ENCODE data around the gene IL16. TPM values are rescaled to one million over a fixed set of nuclear protein-coding genes. Genes with fewer than 3 reads are reported as not detected.
A peak's percentile ranks its signal among the peaks of the same experiment; 100 is the strongest.

The IL16 gene
- total RNA-seq, 2 donors from 2014 or later = 32.3 to 84.1 TPM

- H3K4me1 Mint-ChIP-seq (ENCODE audit: low read depth in 2 of 2) = peaks cover 12% of the 10 kb centered on the region in 2 donors
- H3K27me3 Mint-ChIP-seq = no peaks in the 10 kb centered on the region
- DNase-seq (ENCODE audit: low spot score) (no peak), ATAC-seq (no peak)
- peaks cover 10% of the 10 kb centered on the region for H3K36me3 Mint-ChIP-seq
- H3K4me3 Mint-ChIP-seq = no peak overlapping the region
- no peak overlapping the region for H3K27ac Mint-ChIP-seq
- no peaks in the 10 kb centered on the region for H3K9me3 Mint-ChIP-seq
Observed at GRCh38 chr15:81273200-81273599, 76.5 kb downstream of the IL16 start.

- ATAC-seq = no peak
- Mint-ChIP-seq H3K4me1 (ENCODE audit: low read depth in 2 of 2) (peaks cover 12% of the 10 kb centered on the region in 2 donors), H3K36me3 (peaks cover 10% of the 10 kb centered on the region), H3K4me3 (no peak overlapping the region), H3K27ac (peak overlapping the region in 1 of 2 donors; percentile 18), H3K27me3 (no peaks in the 10 kb centered on the region), H3K9me3 (no peaks in the 10 kb centered on the region)
- DNase-seq (ENCODE audit: low spot score) = no peak
Observed at GRCh38 chr15:81273855-81274254, 77.2 kb downstream of the IL16 start.

GRCh38 chr15:81274255-81274654 lies 77.6 kb downstream of the IL16 start:
- no peaks in the 10 kb centered on the region for H3K9me3 Mint-ChIP-seq
- ATAC-seq (no peak), DNase-seq (ENCODE audit: low spot score) (no peak)
- H3K36me3 Mint-ChIP-seq = peaks cover 10% of the 10 kb centered on the region
- H3K4me1 Mint-ChIP-seq (ENCODE audit: low read depth in 2 of 2) = peaks cover 11 to 12% of the 10 kb centered on the region in 2 donors
- H3K27me3 Mint-ChIP-seq = no peaks in the 10 kb centered on the region
- peak overlapping the region in 1 of 2 donors; percentile 18 for H3K27ac Mint-ChIP-seq
- H3K4me3 Mint-ChIP-seq = no peak overlapping the region

- Mint-ChIP-seq H3K9me3 (no peaks in the 10 kb centered on the region), H3K36me3 (peaks cover 10% of the 10 kb centered on the region), H3K4me3 (no peak overlapping the region), H3K4me1 (ENCODE audit: low read depth in 2 of 2) (peaks cover 8 to 12% of the 10 kb centered on the region in 2 donors), H3K27me3 (no peaks in the 10 kb centered on the region), H3K27ac (peak overlapping the region; percentile 12 to 18)
- ATAC-seq = peak; percentile 81 to 84
- DNase-seq (ENCODE audit: low spot score) = peak; percentile 83
Observed at GRCh38 chr15:81274931-81275707, 78.4 kb downstream of the IL16 start.

- DNase-seq (ENCODE audit: low spot score) (no peak), ATAC-seq (no peak)
- Mint-ChIP-seq H3K27ac (peak overlapping the region in 1 of 2 donors; percentile 18), H3K4me1 (ENCODE audit: low read depth in 2 of 2) (peaks cover 8 to 12% of the 10 kb centered on the region in 2 donors), H3K27me3 (no peaks in the 10 kb centered on the region), H3K4me3 (no peak overlapping the region), H3K9me3 (no peaks in the 10 kb centered on the region), H3K36me3 (peaks cover 10% of the 10 kb centered on the region)
Observed at GRCh38 chr15:81275711-81276392, 79.2 kb downstream of the IL16 start.

GRCh38 chr15:81276967-81277366 lies 80.3 kb downstream of the IL16 start:
- no peak for ATAC-seq

GRCh38 chr15:81277851-81278250 lies 81.2 kb downstream of the IL16 start:
- no peaks in the 10 kb centered on the region for H3K9me3 Mint-ChIP-seq
- no peaks in the 10 kb centered on the region for H3K27me3 Mint-ChIP-seq
- H3K27ac Mint-ChIP-seq = no peak overlapping the region
- H3K4me3 Mint-ChIP-seq = no peak overlapping the region
- peaks cover 11 to 12% of the 10 kb centered on the region in 2 donors for H3K4me1 Mint-ChIP-seq (ENCODE audit: low read depth in 2 of 2)
- no peak for DNase-seq (ENCODE audit: low spot score)
- no peak for ATAC-seq
- H3K36me3 Mint-ChIP-seq = peaks cover 10% of the 10 kb centered on the region

More at GRCh38 chr15:81276967-81277366, 80.3 kb downstream of the IL16 start:
- peaks cover 10% of the 10 kb centered on the region for H3K36me3 Mint-ChIP-seq
- DNase-seq (ENCODE audit: low spot score) = no peak
- no peak overlapping the region for H3K27ac Mint-ChIP-seq
- H3K27me3 Mint-ChIP-seq = no peaks in the 10 kb centered on the region
- peaks cover 9 to 12% of the 10 kb centered on the region in 2 donors for H3K4me1 Mint-ChIP-seq (ENCODE audit: low read depth in 2 of 2)
- no peak overlapping the region for H3K4me3 Mint-ChIP-seq
- H3K9me3 Mint-ChIP-seq = no peaks in the 10 kb centered on the region

GRCh38 chr15:81278306-81279029 lies 81.8 kb downstream of the IL16 start:
- Mint-ChIP-seq H3K4me1 (ENCODE audit: low read depth in 2 of 2) (peaks cover 11 to 12% of the 10 kb centered on the region in 2 donors), H3K27me3 (no peaks in the 10 kb centered on the region), H3K9me3 (no peaks in the 10 kb centered on the region), H3K36me3 (peaks cover 10% of the 10 kb centered on the region), H3K4me3 (no peak overlapping the region), H3K27ac (no peak overlapping the region)
- ATAC-seq (no peak), DNase-seq (ENCODE audit: low spot score) (no peak)

- peaks cover 7 to 10% of the 10 kb centered on the region in 2 donors for H3K4me1 Mint-ChIP-seq (ENCODE audit: low read depth in 2 of 2)
- DNase-seq (ENCODE audit: low spot score) = no peak
- H3K9me3 Mint-ChIP-seq = no peaks in the 10 kb centered on the region
- peaks cover 10% of the 10 kb centered on the region for H3K36me3 Mint-ChIP-seq
- no peak overlapping the region for H3K27ac Mint-ChIP-seq
- ATAC-seq = no peak
- no peaks in the 10 kb centered on the region for H3K27me3 Mint-ChIP-seq
- no peak overlapping the region for H3K4me3 Mint-ChIP-seq
Observed at GRCh38 chr15:81279621-81280485, 83.2 kb downstream of the IL16 start.

- peaks cover 10 to 16% of the 10 kb centered on the region in 2 donors for H3K4me1 Mint-ChIP-seq (ENCODE audit: low read depth in 2 of 2)
- peaks cover 10% of the 10 kb centered on the region for H3K36me3 Mint-ChIP-seq
- H3K4me3 Mint-ChIP-seq = no peak overlapping the region
- H3K27me3 Mint-ChIP-seq = no peaks in the 10 kb centered on the region
- no peak for DNase-seq (ENCODE audit: low spot score)
- no peak for ATAC-seq
- no peaks in the 10 kb centered on the region for H3K9me3 Mint-ChIP-seq
- H3K27ac Mint-ChIP-seq = peak overlapping the region in 1 of 2 donors; percentile 0
Observed at GRCh38 chr15:81280696-81281455, 84.2 kb downstream of the IL16 start.

GRCh38 chr15:81281456-81281735 lies 84.7 kb downstream of the IL16 start:
- Mint-ChIP-seq H3K4me1 (ENCODE audit: low read depth in 2 of 2) (peaks cover 15 to 21% of the 10 kb centered on the region in 2 donors), H3K4me3 (no peak overlapping the region), H3K27ac (peak overlapping the region in 1 of 2 donors; percentile 0), H3K27me3 (no peaks in the 10 kb centered on the region), H3K36me3 (peaks cover 9% of the 10 kb centered on the region), H3K9me3 (no peaks in the 10 kb centered on the region)
- ATAC-seq (no peak), DNase-seq (ENCODE audit: low spot score) (no peak)

- ATAC-seq (no peak), DNase-seq (ENCODE audit: low spot score) (no peak)
- peaks cover 9% of the 10 kb centered on the region for H3K36me3 Mint-ChIP-seq
- peaks cover 2% of the 10 kb centered on the region for H3K9me3 Mint-ChIP-seq
- H3K4me3 Mint-ChIP-seq = no peak overlapping the region
- H3K27ac Mint-ChIP-seq = peak overlapping the region in 1 of 2 donors; percentile 0
- H3K4me1 Mint-ChIP-seq (ENCODE audit: low read depth in 2 of 2) = peaks cover 21 to 27% of the 10 kb centered on the region in 2 donors
- no peaks in the 10 kb centered on the region for H3K27me3 Mint-ChIP-seq
Observed at GRCh38 chr15:81281766-81282605, 85.3 kb downstream of the IL16 start.

Data from natural killer cell treated with Interleukin-12 subunit alpha and Interleukin-12 subunit beta and Interleukin-15 and Interleukin-18, amount 100 ng/mL, for 72 hours (primary cell).